IPS-11a (cell line): ENCODE data around the gene PHLDA1.

Experiments
- H3K4me3 ChIP-seq: one replicate; pipeline ENCODE4 v1.5.1; 2013; ENCODE audit warnings: low read depth, low read length, control low read depth

PHLDA1 gene

DNA sequence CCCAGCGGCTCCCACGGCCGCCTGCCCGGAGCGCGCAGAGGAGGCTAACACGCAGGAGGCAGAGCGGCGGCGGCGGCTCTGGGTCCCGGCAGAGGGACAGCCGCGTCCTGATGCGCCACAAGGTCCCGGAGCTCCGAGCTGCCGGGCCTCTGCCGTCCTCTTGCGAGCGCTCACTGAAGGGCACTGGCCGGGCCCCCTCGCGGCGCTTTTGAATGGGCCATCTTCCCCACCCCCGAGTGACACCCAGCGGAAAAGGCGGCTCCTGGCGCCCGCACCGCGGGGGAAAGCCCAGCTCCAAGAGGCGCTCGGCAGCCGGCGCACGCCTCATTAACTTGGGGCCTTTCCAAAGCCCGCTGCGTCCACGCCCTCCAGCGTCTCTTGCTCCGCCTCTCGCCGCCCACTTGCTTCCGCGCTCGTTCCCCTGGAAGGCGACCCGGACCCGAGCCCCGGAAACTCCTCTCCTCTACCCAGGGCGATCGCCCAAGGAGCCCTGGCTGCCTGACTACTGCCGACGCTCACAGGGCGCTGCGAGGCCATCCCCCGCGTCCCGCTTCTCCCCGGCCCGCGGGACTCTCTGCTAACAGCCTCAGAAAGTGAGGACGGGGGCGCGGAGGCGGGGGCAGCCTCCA is at the start of gene PHLDA1:
PHLDA1 (minus strand) TSS at position 363 of the 629 bp plus-strand sequence.
- H3K4me3 ChIP-seq: peak within 1 kb of the TSS; percentile 100

DNA sequence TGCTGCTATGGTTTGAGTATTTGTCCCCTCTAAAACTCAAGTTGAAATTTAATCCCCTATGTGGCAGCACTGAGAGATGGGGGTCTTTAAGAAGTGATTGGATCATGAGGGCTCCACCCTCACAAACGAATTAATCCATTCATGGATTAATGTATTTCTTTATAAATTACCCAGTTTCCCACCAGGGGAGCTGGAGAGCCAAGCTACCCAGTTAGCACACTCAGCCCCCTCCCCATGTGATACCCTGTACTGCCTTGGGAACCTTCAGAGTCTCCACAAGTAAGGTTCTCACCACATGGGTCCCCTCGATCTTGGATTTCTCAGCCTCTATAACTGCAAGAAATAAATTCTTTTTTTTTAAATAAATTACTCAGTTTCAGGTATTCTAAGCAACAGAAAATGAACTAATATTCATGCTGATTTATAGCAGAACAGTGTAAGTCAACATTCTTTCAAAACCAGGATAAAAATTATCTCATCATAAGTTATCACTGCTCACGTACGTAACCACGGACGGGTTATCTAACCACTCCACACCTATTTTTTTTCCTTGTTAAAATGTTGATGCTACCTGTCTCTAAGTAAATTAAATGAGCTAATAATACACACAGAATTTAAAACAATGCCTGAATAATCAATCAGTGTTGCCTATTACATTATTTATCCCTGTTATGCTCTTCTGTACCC is 49.3 kb upstream of the PHLDA1 start:
- no peak overlapping the region for H3K4me3 ChIP-seq

DNA sequence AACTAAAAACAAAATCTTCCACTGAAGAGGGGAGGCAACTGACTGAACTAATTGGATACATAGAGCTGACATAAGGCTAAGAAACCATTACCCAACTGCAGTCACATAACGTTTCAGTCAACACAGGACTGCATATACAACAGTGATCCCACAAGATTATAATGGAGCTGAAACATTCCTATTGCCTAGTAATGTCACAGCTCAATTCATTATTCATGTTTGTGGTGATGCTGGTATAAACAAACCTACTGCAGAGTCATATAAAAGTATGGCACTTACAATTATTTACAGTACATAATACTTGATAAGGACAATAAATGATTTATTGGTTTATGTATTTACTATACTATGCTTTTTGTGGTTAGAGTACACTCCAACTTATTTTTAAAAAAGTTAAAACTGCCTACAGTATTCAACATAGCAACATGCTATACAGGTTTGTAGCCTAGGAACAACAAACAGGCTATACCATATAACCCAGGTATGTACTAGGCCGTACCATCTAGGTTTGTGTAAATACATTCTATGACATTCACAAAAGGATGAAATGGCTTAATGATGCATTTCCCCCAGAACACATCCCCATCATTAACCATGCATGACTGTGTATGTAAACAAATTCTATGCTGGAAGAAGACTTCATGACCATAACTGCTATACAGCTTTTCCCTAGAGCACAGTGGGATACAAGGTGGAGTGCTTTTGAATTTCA is 48.6 kb upstream of the PHLDA1 start:
- H3K4me3 ChIP-seq: no peak overlapping the region

DNA sequence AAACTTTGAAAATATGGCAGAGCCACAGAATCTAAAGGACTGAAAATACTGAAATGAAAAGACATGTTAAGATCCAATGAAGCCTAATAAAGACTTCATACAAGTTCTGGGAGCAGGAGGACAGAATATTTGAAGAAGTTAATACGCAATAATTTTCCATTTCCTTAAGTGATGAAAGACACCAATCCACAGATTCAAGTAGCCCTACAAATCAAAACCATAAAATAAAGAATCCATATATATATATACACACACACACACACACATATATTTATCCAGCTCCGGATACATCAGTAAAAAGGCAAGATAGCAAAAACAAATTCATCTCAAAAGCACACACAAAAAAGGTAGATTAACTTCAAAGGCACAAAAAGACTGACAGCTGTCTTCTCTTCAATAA is 47.2 kb upstream of the PHLDA1 start:
- no peak overlapping the region for H3K4me3 ChIP-seq

DNA sequence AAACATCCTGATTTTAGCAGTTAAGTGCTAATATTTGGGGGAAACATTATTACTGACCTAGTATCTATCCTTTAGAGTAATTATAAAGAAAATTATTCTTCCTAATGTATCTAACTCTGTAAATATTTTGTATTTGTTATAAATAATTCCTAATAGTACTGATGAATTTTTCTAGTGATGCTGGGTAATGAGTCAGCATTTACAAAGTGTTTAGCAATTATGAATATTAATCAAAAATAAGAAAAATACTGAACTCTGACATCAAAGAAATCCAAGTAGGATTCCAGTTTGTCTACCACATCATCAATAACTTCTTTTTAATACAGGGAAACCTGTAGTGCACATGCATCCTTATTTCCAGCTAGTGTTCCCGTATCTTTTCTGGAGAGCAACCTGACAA is 43.9 kb upstream of the PHLDA1 start:
- H3K4me3 ChIP-seq: no peak overlapping the region

DNA sequence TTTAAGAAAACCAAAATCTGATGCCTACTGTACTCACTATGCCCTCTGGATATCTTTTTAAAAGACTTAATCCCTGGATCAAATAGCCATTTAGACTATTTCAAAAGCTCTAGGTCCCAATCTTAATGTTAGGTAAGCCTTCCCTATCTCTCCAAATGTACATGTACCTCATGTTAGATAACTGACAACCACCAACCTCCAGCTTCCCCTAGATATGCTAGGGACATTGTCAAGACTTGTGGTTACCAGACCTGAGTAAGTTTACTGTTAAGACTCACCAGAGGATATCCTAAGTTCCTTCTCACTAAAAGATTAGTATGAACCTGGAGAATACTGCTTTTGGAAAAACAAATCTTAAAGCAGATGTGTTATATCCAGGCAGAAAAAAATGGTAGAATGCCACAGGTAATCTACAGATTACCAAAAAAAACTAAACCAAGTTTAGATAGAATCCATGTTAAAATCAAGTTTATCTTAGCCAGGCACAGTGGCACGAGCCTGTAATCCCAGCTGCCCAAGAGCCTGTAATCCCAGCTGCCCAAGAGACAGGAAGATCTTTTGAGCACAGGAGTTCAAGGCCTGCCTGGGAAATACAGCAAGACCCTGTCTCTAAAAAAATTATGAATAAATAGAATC is 43.2 kb upstream of the PHLDA1 start:
- H3K4me3 ChIP-seq: no peak overlapping the region

DNA sequence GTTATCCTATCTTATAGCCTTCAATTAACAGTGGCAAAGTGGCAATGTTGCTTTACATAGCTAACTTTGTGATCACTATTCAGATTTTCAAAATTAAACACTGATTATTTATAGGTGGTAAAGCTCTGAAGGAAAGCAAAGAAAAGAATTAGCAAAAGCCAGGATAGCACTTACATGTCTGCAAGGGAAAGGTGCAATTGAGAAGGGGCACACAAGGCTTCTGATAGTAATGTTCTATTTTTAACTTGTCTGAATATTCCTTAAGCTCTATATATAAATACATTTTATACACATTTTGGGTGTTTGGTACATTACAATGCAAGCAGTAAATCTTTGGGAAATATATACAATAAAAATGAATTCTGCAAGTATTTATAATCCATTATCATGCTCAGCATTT is 42.0 kb upstream of the PHLDA1 start:
- H3K4me3 ChIP-seq: no peak overlapping the region

DNA sequence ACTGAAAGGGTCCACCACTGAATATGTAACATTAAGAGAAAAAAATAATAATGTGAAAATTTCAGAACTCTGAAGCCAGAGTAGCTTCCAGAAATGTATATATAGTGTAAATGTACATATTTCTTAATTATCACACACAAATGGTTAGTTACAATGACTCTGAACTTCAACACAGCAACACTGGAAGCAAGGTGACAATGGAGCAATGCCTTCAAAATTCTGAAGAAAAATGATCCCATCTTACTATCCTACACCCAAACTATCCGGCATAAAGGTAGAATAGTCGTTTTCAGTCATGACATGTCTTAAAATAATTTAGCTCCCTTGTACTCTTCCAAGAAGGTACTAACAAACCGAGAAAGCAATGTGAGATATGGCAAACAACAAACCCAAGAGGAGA is 41.0 kb upstream of the PHLDA1 start:
- H3K4me3 ChIP-seq: no peak overlapping the region

DNA sequence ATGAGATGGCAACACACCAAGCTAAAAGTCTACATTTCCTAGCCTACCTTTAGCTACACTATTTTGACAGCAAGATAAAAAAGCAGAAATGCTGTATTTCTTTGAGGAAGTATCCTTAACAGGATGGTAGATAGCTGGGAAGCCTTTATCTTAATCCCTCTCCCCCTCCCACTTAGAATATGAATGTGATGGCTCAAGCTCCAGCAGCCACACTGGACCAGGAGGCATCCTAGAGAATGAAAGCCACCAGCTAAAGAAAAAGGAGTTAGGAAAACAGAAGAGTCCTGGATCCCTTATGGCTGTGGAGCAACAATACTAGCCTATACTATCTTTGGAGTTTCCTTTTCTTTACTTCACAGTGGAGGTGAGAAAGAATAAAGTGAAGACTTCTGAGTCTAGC is 37.8 kb upstream of the PHLDA1 start:
- no peak overlapping the region for H3K4me3 ChIP-seq

DNA sequence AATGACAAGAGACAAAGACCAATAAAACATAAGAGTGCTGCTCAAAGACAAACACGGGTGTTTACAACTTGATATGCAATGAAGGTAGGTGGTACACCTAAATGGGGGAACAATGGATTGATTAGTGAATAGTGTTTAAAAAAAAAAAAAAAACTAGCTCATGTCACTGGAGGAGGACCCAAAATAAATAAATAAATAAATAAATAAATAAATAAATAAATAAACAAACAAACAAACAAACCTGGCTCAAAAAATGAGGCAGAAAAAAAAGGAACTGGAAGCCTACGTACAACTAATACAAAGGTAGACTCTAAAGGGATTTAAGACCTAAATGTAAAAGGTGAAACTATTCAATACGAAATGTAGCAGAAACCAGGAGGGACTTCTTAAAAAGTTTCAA is 34.3 kb upstream of the PHLDA1 start:
- H3K4me3 ChIP-seq: no peak overlapping the region

DNA sequence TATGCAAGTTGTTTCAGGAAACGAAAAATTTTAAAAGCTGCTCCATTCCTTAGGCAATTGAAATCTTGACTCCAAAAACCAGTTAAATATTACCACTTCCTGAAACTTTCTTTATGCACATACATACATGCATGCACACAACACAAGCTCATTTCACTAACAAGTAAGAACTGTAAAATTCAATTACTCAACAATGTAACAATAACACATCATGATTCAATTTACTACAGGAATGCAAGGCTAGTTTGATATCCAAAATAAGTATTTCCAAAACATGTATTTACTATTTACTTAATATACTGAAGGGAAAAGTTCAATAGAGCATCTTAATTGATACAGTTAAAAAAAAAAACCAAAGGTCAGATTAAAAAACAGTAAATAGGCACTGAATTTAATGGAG is 33.3 kb upstream of the PHLDA1 start:
- no peak overlapping the region for H3K4me3 ChIP-seq

DNA sequence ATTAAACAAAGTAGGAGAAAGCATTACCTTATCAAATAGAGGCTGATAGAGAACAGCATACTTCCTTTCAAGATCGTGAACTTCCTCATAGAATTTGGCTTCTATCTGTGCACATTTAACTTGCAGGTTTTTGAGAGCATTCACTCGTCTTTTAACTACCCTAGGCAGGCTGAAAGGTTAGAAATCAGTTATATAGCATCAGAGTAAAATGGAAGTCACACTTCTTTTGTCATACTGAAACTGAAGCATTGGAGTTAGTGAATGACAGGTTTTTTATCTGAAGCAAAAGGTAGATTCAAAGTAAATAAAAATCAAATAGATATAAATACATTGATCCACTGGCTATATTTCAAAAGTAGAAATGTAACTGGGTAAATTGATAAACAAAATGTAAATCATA is 28.5 kb upstream of the PHLDA1 start:
- no peak overlapping the region for H3K4me3 ChIP-seq

DNA sequence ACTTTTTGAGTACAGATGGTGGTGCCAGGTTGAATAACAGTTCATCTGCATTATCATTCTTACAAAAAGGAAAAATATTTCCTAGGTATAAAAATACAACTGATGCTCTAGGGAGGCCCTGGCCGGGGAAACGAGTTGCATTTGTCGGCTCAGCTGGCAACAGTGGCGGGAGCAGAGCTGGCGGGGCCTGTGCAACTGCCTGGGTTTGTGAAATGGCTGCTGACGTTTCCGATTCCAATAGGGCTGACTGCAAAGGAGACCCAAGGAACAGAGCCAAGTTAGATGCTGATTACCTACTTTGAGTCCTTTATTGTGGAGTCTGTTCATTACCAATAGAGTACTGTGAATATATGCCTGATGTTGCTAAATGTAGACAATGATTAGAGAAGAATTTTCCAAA is 25.8 kb upstream of the PHLDA1 start:
- H3K4me3 ChIP-seq: no peak overlapping the region

DNA sequence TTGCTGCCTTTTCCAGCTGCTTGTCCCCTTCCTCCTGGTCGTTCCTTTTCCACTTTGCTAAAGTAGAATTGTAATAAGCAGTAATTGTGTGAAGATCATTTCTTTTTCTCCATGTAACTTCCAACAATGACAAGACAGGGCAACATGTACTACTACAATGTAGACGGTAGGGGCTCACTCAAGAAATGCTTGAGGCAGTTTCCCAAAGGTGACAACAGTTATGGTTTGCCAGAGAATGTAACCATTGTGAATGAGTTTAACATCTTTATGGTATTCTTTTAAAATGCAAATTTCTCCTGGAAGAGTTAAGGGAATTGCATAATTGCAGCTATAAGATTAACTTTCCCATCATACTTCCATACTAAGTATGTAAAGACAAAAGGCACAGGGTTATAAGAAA is 23.8 kb upstream of the PHLDA1 start:
- H3K4me3 ChIP-seq: no peak overlapping the region

DNA sequence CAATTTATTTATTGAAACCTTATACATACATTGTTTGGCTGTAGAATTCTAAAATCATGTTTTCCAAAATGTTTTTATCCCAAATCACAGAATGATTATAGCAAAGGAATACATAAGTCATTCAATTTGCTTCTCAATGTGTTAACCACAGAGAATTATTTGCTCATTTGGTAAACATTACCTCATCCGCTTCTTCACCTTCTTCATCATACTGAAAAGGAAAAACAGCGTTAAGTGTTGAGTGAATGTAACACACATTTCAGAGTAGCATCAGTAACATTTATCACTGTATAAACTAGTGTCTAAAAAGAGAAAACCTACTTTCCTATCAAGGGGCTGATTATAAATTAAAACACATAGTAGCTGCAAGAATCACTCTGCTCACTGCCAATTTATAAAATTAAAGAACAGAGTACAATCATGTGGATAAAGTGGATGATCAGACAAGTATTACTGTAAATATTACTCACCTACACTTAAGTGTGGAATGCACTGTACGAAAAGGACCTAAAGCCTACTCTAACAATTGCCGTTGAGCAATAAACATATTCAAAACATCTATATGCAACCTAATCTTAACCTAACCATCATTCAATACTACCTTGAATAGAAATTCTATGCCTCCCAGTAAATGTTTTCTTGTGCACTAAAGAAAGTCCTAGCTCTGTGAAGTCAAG is 18.1 kb upstream of the PHLDA1 start:
- no peak overlapping the region for H3K4me3 ChIP-seq

DNA sequence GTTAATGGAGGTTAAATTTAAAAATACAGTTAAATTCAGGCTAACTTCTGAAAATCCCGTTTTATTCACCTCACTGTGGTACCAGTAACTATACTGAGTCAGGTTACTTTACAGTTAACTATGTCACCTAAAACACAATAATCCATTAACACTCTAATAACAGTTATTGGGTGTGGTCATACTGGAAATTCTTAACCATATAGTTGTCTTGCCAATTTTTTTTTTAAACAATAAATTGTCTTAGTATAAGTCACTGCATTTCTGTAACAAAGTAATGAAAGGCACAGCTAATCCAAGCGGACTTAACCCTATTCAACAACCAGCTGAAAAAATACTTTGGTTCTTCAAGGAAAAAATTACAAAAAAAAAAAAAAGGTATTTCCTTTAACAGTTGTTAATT is 16.2 kb upstream of the PHLDA1 start:
- H3K4me3 ChIP-seq: no peak overlapping the region

DNA sequence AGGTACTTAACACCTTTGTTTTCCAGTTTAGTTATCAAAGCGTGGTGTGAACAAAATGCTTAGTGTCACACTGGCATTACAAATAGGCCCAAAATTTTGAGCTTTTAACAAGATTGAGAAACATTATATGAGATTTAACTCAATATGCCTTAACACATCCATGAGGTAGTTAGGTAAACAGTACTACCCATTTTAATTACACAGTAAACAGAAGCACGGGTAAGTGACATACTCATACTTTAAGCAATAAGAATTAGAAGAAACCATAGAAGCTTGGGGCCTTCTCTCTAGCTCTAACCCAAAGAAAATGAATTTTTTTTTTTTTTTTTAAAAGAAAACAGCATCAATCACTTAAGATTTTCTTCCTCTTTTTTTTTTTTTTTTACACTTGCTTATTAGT is 15.5 kb upstream of the PHLDA1 start:
- no peak overlapping the region for H3K4me3 ChIP-seq

DNA sequence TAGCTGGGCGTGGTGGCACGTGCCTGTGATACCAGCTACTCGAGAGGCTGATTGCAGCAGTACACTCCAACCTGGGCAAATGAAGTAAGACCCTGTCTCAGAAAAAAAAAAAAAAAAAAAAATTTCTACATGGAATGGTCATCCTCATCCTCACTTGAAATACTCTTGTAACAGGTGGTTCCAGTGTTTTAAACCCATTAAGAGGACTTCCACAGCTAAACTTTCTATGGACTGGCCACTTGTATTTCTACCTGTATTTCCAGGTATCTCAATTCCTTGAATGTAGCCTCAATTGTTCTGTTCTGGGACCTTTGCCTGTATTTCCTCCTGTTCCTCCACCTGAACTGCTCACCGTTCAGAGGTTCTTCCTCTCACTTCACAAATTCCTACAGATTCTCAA is 11.8 kb upstream of the PHLDA1 start:
- H3K4me3 ChIP-seq: no peak overlapping the region

DNA sequence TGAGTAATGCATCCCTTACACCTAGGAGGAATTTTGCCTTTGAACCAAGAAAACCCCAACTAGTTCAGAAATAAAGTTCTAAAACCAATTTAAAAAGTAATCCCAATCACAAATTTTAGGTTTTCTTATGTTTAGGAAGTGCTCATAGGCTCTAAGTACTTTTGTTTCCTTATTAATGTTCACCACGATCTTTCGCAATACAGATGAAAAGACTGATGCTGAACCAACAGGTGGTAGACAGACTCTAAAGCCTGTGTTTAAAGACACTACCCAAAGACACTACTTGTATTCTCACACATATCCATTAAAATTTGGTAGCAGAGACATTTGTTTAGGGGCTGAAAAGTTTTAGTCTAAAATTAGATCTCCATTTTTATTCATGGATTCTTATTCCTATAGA is 10.6 kb upstream of the PHLDA1 start:
- H3K4me3 ChIP-seq: no peak overlapping the region

DNA sequence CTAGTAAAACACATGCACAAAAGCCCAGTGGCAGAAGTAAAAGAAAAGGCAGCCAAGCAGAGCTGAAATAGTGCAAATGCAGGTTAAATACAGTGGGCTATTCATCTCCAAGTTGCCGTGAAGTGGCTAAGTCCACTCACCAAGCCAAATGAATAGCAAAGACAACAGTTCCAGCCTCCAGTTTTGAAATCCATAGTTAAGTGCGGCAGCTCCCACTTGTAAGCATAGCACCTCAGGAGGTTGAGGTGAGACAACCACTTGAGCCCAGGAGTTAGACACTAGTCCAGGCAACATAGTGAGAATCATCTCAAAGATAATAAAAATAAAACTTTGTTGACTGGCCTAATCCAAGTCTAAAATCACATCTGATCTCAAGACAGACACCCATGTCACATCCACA is 9.8 kb upstream of the PHLDA1 start:
- no peak overlapping the region for H3K4me3 ChIP-seq

DNA sequence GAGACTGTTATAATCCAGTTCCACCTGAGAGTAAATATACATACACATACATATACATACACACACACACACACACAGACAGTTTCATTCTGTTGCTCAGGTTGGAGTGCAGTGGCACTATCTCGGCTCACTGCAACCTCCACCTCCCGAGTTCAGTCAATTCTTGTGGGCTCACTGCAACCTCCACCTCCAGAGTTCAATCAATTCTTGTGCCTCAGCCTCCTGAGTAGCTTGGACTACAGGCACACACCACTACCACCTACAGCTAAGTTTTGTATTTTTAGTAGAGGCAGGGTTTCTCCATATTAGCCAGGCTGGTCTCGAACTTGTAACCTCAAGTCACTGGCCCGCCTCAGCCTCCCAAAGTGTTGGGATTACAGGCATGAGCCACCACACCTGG is 8.9 kb upstream of the PHLDA1 start:
- H3K4me3 ChIP-seq: no peak overlapping the region
